ENCODE measurements around the gene PAF1. TPM values are rescaled to one million over a fixed set of nuclear protein-coding genes. Genes with fewer than 3 reads are reported as not detected.
A peak's percentile ranks its signal among the peaks of the same experiment; 100 is the strongest.

The PAF1 gene
- total RNA-seq, 2 donors from 2014 or later = 26.0 to 28.5 TPM

GRCh38 chr19:39408392-39409207 is 17.7 kb upstream of the PAF1 start:
- no peak for DNase-seq (ENCODE audit: low spot score)
- intact Hi-C loops (cut with DNase I) = no loop called here

- intact Hi-C loops (cut with DNase I) = no loop called here
Measured at GRCh38 chr19:39407660-39408391, 16.9 kb upstream of the PAF1 start.

GRCh38 chr19:39407410-39407659 is 16.4 kb upstream of the PAF1 start:
- intact Hi-C loops (cut with DNase I) = no loop called here

More at GRCh38 chr19:39407660-39408391, 16.9 kb upstream of the PAF1 start:
- DNase-seq (ENCODE audit: low spot score) = peak; percentile 92

GRCh38 chr19:39406656-39407409 is 15.9 kb upstream of the PAF1 start, which contains the start of gene ZFP36:
TSS of gene ZFP36 (plus strand) at chr19:39406847. CDS start at chr19:39406905, 58 bp downstream.
- DNase-seq (ENCODE audit: low spot score) = peak; percentile 98
- intact Hi-C loops (cut with DNase I) = no loop called here

More at GRCh38 chr19:39407410-39407659, 16.4 kb upstream of the PAF1 start:
- no peak for DNase-seq (ENCODE audit: low spot score)

GRCh38 chr19:39405958-39406655 is 15.2 kb upstream of the PAF1 start:
- no peak for DNase-seq (ENCODE audit: low spot score)
- intact Hi-C loops (cut with DNase I) = no loop called here

- peak; percentile 82 for DNase-seq (ENCODE audit: low spot score)
- intact Hi-C loops (cut with DNase I) = no loop called here
Measured at GRCh38 chr19:39405261-39405957, 14.5 kb upstream of the PAF1 start.

GRCh38 chr19:39403331-39404312 is 12.7 kb upstream of the PAF1 start:
- intact Hi-C loops (cut with DNase I) = no loop called here
- peak; percentile 100 for DNase-seq (ENCODE audit: low spot score)

GRCh38 chr19:39402346-39403300 is 11.7 kb upstream of the PAF1 start:
- intact Hi-C loops (cut with DNase I) = no loop called here

GRCh38 chr19:39401549-39402345 is 10.8 kb upstream of the PAF1 start:
- intact Hi-C loops (cut with DNase I) = no loop called here
- DNase-seq (ENCODE audit: low spot score) = peak; percentile 91

More at GRCh38 chr19:39402346-39403300, 11.7 kb upstream of the PAF1 start:
- DNase-seq (ENCODE audit: low spot score) = peak; percentile 99

- intact Hi-C loops (cut with DNase I) = no loop called here
Measured at GRCh38 chr19:39401070-39401548, 10.2 kb upstream of the PAF1 start.

GRCh38 chr19:39400061-39400460 is 9.2 kb upstream of the PAF1 start:
- no peak for DNase-seq (ENCODE audit: low spot score)
- intact Hi-C loops (cut with DNase I) = no loop called here

More at GRCh38 chr19:39401070-39401548, 10.2 kb upstream of the PAF1 start:
- no peak for DNase-seq (ENCODE audit: low spot score)

- no peak for DNase-seq (ENCODE audit: low spot score)
- intact Hi-C loops (cut with DNase I) = loop anchor here in 1 of 2 donors (5.0 kb wide), 1 partner anchor 33 kb away; no protein-coding TSS in a partner anchor
Measured at GRCh38 chr19:39399668-39400050, 8.8 kb upstream of the PAF1 start.

GRCh38 chr19:39398297-39398864 is 7.5 kb upstream of the PAF1 start:
- peak; percentile 95 for DNase-seq (ENCODE audit: low spot score)
- intact Hi-C loops (cut with DNase I) = loop anchor here in 1 of 2 donors (5.0 kb wide), 1 partner anchor 34 kb away; no protein-coding TSS in a partner anchor

GRCh38 chr19:39397360-39398296 is 6.7 kb upstream of the PAF1 start:
- intact Hi-C loops (cut with DNase I) = loop anchor here (2.0 to 5.0 kb wide), 2 partner anchors 35 to 141 kb away; no protein-coding TSS in a partner anchor
- peak; percentile 98 for DNase-seq (ENCODE audit: low spot score)
